Measurements from ENCODE around the gene CDK12. TPM values are rescaled to one million over a fixed set of nuclear protein-coding genes. Genes with fewer than 3 reads are reported as not detected.
A peak's percentile ranks its signal among the peaks of the same experiment; 100 is the strongest.

The CDK12 gene
- total RNA-seq, 1 experiment from 2014 or later = 51.2 TPM

- TF ChIP-seq ZBTB33 (IDR thresholded peaks at IDR 0.05; ENCODE audit: extremely low read depth, insufficient replicate concordance, low read length) = peak; percentile 100
- TF ChIP-seq ZFX (IDR thresholded peaks at IDR 0.05) = no peak
- TF ChIP-seq ELF1 (IDR thresholded peaks at IDR 0.05; ENCODE audit: borderline replicate concordance, low read depth) = peak; percentile 62
These were observed 10.3 kb upstream of the CDK12 start, which contains the start of gene MED1 (continued) for GRCh38 chr17:39450847-39451581.

GRCh38 chr17:39455919-39456318 lies 5.4 kb upstream of the CDK12 start:
- CTCF ChIA-PET = no interaction called here
- DNase-seq (ENCODE audit: low read depth, low spot score) (no peak), ATAC-seq (no peak)
- POLR2A ChIA-PET = interaction anchor here (0.9 kb wide), 1 partner anchor 70 kb away, joined by 6 read pairs; no protein-coding TSS in a partner anchor
- Histone ChIP-seq H3K27me3 (ENCODE audit: insufficient read depth, low read length) (no peaks in the 10 kb centered on the region), H3K9me2 (ENCODE audit: insufficient read depth) (no peaks in the 10 kb centered on the region), H3K4me2 (ENCODE audit: low read length) (no peak overlapping the region), H2AFZ (ENCODE audit: low read depth, low read length, poor library complexity, severe bottlenecking) (no peak overlapping the region), H3K4me3 (replicated peaks in 1 of 2; ENCODE audit: low read depth in 1 of 2, low read length in 2 of 2) (no peak overlapping the region), H3K9me3 (ENCODE audit: control insufficient read depth in 1 of 2, insufficient read depth in 1 of 2, low read depth in 1 of 2, low read length in 2 of 2) (no peaks in the 10 kb centered on the region), H4K20me1 (ENCODE audit: insufficient read depth) (no peaks in the 10 kb centered on the region), H3K36me3 (ENCODE audit: control insufficient read depth in 1 of 2, insufficient read depth in 2 of 2, low read length in 2 of 2) (no peaks in the 10 kb centered on the region), H3K9ac (ENCODE audit: low read length) (no peak overlapping the region), H3K79me2 (ENCODE audit: insufficient read depth, low read length) (peaks cover 2% of the 10 kb centered on the region), H3K27ac (ENCODE audit: low read depth, low read length) (no peak overlapping the region), H3K4me1 (ENCODE audit: control insufficient read depth in 1 of 2, insufficient read depth in 2 of 2, low read length in 2 of 2) (peaks cover 0 to 14% of the 10 kb centered on the region in 2 experiments; a peak in 1 of 4 replicates)
- intact Hi-C loops (cut with micrococcal nuclease) = no loop called here
- BruUV-seq (replicated peaks) = no TSS peak
- RAD21 ChIA-PET (ENCODE audit: low non-redundant PET in 1 of 2, low total read pairs in 2 of 2, uncharacterized antibody in 2 of 2, unreplicated experiment in 2 of 2) = no interaction called here
- TF ChIP-seq POLR2A (IDR thresholded peaks at IDR 0.05; ENCODE audit: borderline replicate concordance, extremely low read depth, insufficient read depth, insufficient read length) = no peak
- TF ChIP-seq EZH2phosphoT487 (IDR thresholded peaks at IDR 0.05; ENCODE audit: borderline replicate concordance) = no peak
- no peak for TF ChIP-seq CEBPB (IDR thresholded peaks at IDR 0.05; ENCODE audit: low read depth)
- no peak for TF ChIP-seq JUND (IDR thresholded peaks at IDR 0.05)
- TF ChIP-seq TCF7L2 (IDR thresholded peaks at IDR 0.05; ENCODE audit: borderline replicate concordance, extremely low read depth, insufficient read depth, insufficient read length) = no peak
- no peak for TF ChIP-seq CTCF (IDR thresholded peaks at IDR 0.05 in 2 of 3, conservative IDR thresholded peaks at IDR 0.05 in 1 of 3; ENCODE audit: borderline replicate concordance in 1 of 3, insufficient read depth in 1 of 3, low read depth in 2 of 3, low read length in 2 of 3)
- no peak for TF ChIP-seq POLR2AphosphoS5 (IDR thresholded peaks at IDR 0.05; ENCODE audit: low read depth, low read length)
- no peak for TF ChIP-seq YY1 (IDR thresholded peaks at IDR 0.05; ENCODE audit: extremely low read depth, insufficient replicate concordance, low read depth, low read length)
- TF ChIP-seq MAX (IDR thresholded peaks at IDR 0.05) = no peak
- TF ChIP-seq ELF1 (IDR thresholded peaks at IDR 0.05; ENCODE audit: borderline replicate concordance, low read depth) = no peak
- no peak for TF ChIP-seq FOSL1 (IDR thresholded peaks at IDR 0.05; ENCODE audit: low read depth)
- TF ChIP-seq EGR1 (IDR thresholded peaks at IDR 0.05; ENCODE audit: low read depth) = no peak
- no peak for TF ChIP-seq SIN3A (IDR thresholded peaks at IDR 0.05; ENCODE audit: low read depth)
- no peak for TF ChIP-seq ATF3 (IDR thresholded peaks at IDR 0.05)
- no peak for TF ChIP-seq REST (IDR thresholded peaks at IDR 0.05; ENCODE audit: low read depth)
